Keratinocyte (primary cell): Measurements from ENCODE around the gene ASTL. TPM values are rescaled to one million over a fixed set of nuclear protein-coding genes. Genes with fewer than 3 reads are reported as not detected.

Experiments used
- DNase-seq: peaks from one replicate; pipeline ENCODE4 v3.0.0-alpha.2; 2011; ENCODE audit warnings: low read depth, missing footprints, low spot score
- FAIRE-seq: peaks from 2 replicates; lab custom pipeline; 2011; peaks lifted over from hg19 to GRCh38; lab: Jason Lieb, UNC
- H2AFZ ChIP-seq: 2 replicates; pipeline ENCODE4 v1.6.0; 2012; ENCODE audit warnings: low read length, control low read depth, inconsistent platforms; ENCODE audit not compliant: control insufficient read depth
- H3K27ac ChIP-seq: 2 replicates; pipeline ENCODE4 v1.5.1; 2011; ENCODE audit warnings: low read length; ENCODE audit not compliant: control insufficient read depth, insufficient read depth
- H3K27me3 ChIP-seq: 3 replicates; pipeline ENCODE4 v1.6.0; 2011; ENCODE audit warnings: low read length; ENCODE audit not compliant: control insufficient read depth, insufficient read depth; ENCODE audit errors: extremely low read depth
- H3K36me3 ChIP-seq, 2 experiments: 2 replicates in 1 of 2; 3 replicates in 1 of 2; pipeline ENCODE4 v1.5.1; 2011; ENCODE audit warnings: low read length in 2 of 2, mild to moderate bottlenecking in 1 of 2; ENCODE audit not compliant: control insufficient read depth in 2 of 2, insufficient read depth in 2 of 2; ENCODE audit errors: extremely low read depth in 1 of 2
- H3K4me1 ChIP-seq: 3 replicates; pipeline ENCODE4 v1.5.1; 2011; ENCODE audit warnings: low read length; ENCODE audit not compliant: control insufficient read depth, insufficient read depth; ENCODE audit errors: extremely low read depth
- H3K4me2 ChIP-seq: 3 replicates; pipeline ENCODE4 v1.6.0; 2011; ENCODE audit warnings: low read depth, low read length; ENCODE audit not compliant: control insufficient read depth, insufficient read depth; ENCODE audit errors: extremely low read depth
- H3K4me3 ChIP-seq, 3 experiments: fragments of 200-600 bp in 1 of 3; sonication (generic) in 1 of 3; 2 replicates in 2 of 3; 3 replicates in 1 of 3; pipeline ENCODE4 v1.5.1; 2011 to 2016; ENCODE audit warnings: low read length in 3 of 3, mild to moderate bottlenecking in 3 of 3, control low read depth in 2 of 3, inconsistent platforms in 1 of 3, low read depth in 1 of 3, mixed read lengths in 1 of 3, mixed run types in 1 of 3, moderate library complexity in 1 of 3; ENCODE audit not compliant: control insufficient read depth in 2 of 3, insufficient read depth in 2 of 3; ENCODE audit errors: extremely low read depth in 1 of 3
- H3K79me2 ChIP-seq: 2 replicates; pipeline ENCODE4 v1.6.0; 2012; ENCODE audit warnings: low read length; ENCODE audit not compliant: control insufficient read depth, insufficient read depth
- H3K9ac ChIP-seq: 3 replicates; pipeline ENCODE4 v1.6.0; 2011; ENCODE audit warnings: low read length; ENCODE audit not compliant: control insufficient read depth, insufficient read depth; ENCODE audit errors: extremely low read depth
- H3K9me1 ChIP-seq: 3 replicates; pipeline ENCODE4 v1.6.0; 2011; ENCODE audit warnings: low read length; ENCODE audit not compliant: control insufficient read depth, insufficient read depth; ENCODE audit errors: extremely low read depth
- H3K9me3 ChIP-seq: 2 replicates; pipeline ENCODE4 v1.5.1; 2012; ENCODE audit warnings: low read depth, low read length; ENCODE audit not compliant: control insufficient read depth
- H4K20me1 ChIP-seq: 3 replicates; pipeline ENCODE4 v1.6.0; 2011; ENCODE audit warnings: low read length; ENCODE audit not compliant: control insufficient read depth, insufficient read depth; ENCODE audit errors: extremely low read depth
- EZH2 ChIP-seq: IDR thresholded peaks from one replicate; pipeline ENCODE4 v1.6.1; 2012; ENCODE audit warnings: inconsistent platforms, mild to moderate bottlenecking, low read length, moderate library complexity
- dilution Hi-C: fragments of 300-500 bp; cut with MboI; formaldehyde crosslinking; loops from one replicate; pipeline ENCODE4 v1.7.0; 2020; ENCODE audit warnings: low sequenced_read_pairs; ENCODE audit not compliant: extremely low pct_ligation_motif_present
- polyA plus RNA-seq, 5 experiments: library from polyadenylated mRNA; depleted of rRNA in 3 of 5; stranded (reverse) in 3 of 5; stranded (forward) in 1 of 5; unstranded in 1 of 5; fragments of >200 nt; gene quantifications; 1 replicate in 1 of 5; 2 replicates in 3 of 5; 3 replicates in 1 of 5; pipeline versions ENCODE4 v1.2.1 to v1.2.3, GENCODE V29; 2011 to 2012; ENCODE audit warnings: missing spikeins in 2 of 5, low read depth in 1 of 5, low replicate concordance in 1 of 5
- TF ChIP-seq, protein P1 (sequence below), 3 experiments: IDR thresholded peaks in 1 of 3; conservative IDR thresholded peaks in 1 of 3; optimal IDR thresholded peaks in 1 of 3; 2 replicates in 2 of 3; 3 replicates in 1 of 3; pipeline versions ENCODE3 to v1.5.1; 2011; ENCODE audit warnings: low read length in 3 of 3, mild to moderate bottlenecking in 3 of 3, moderate library complexity in 2 of 3, control low read depth in 1 of 3, inconsistent platforms in 1 of 3; ENCODE audit not compliant: insufficient read depth in 2 of 3; ENCODE audit errors: extremely low read depth in 1 of 3

The ASTL gene
- polyA plus RNA-seq, 1 donor (not counting 4 experiments of a cell fraction or from before 2014, with no cell fraction given), result not detected

- peaks cover 17% of the 10 kb centered on the region for H3K27me3 ChIP-seq
Observed at GRCh38 chr2:96090196-96090926, 47.9 kb downstream of the ASTL start.

GRCh38 chr2:96089356-96090195 lies 48.7 kb downstream of the ASTL start:
- dilution Hi-C loops, result no loop called here
- Histone ChIP-seq H3K36me3 (no peaks in the 10 kb centered on the region), H3K4me1 (peaks cover 8% of the 10 kb centered on the region), H3K9me1 (no peaks in the 10 kb centered on the region), H3K27ac (no peak overlapping the region), H2AFZ (no peak overlapping the region), H3K9me3 (no peaks in the 10 kb centered on the region), H3K79me2 (no peaks in the 10 kb centered on the region), H3K4me3 (no peak overlapping the region), H4K20me1 (no peaks in the 10 kb centered on the region), H3K9ac (no peak overlapping the region), H3K4me2 (no peak overlapping the region), H3K27me3 (peaks cover 17% of the 10 kb centered on the region)
- TF ChIP-seq, protein P1, sequence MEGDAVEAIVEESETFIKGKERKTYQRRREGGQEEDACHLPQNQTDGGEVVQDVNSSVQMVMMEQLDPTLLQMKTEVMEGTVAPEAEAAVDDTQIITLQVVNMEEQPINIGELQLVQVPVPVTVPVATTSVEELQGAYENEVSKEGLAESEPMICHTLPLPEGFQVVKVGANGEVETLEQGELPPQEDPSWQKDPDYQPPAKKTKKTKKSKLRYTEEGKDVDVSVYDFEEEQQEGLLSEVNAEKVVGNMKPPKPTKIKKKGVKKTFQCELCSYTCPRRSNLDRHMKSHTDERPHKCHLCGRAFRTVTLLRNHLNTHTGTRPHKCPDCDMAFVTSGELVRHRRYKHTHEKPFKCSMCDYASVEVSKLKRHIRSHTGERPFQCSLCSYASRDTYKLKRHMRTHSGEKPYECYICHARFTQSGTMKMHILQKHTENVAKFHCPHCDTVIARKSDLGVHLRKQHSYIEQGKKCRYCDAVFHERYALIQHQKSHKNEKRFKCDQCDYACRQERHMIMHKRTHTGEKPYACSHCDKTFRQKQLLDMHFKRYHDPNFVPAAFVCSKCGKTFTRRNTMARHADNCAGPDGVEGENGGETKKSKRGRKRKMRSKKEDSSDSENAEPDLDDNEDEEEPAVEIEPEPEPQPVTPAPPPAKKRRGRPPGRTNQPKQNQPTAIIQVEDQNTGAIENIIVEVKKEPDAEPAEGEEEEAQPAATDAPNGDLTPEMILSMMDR (optimal IDR thresholded peaks at IDR 0.05 in 1 of 3, IDR thresholded peaks at IDR 0.05 in 1 of 3, conservative IDR thresholded peaks at IDR 0.05 in 1 of 3; ENCODE audit: extremely low read depth in 1 of 3, insufficient read depth in 2 of 3, low read length in 3 of 3), result no peak
- no peak for TF ChIP-seq EZH2
- DNase-seq (no peak), FAIRE-seq (no peak)

More at GRCh38 chr2:96090196-96090926, 47.9 kb downstream of the ASTL start:
- H3K27ac ChIP-seq, result no peak overlapping the region
- dilution Hi-C loops, result no loop called here
- no peaks in the 10 kb centered on the region for H3K36me3 ChIP-seq
- no peaks in the 10 kb centered on the region for H4K20me1 ChIP-seq
- no peak for DNase-seq
- peaks cover 8% of the 10 kb centered on the region for H3K4me1 ChIP-seq
- no peak overlapping the region for H3K4me3 ChIP-seq
- H3K79me2 ChIP-seq, result no peaks in the 10 kb centered on the region
- no peak for FAIRE-seq
- no peak overlapping the region for H3K9ac ChIP-seq
- no peaks in the 10 kb centered on the region for H3K9me1 ChIP-seq
- TF ChIP-seq, protein P1 (optimal IDR thresholded peaks at IDR 0.05 in 1 of 3, IDR thresholded peaks at IDR 0.05 in 1 of 3, conservative IDR thresholded peaks at IDR 0.05 in 1 of 3; ENCODE audit: extremely low read depth in 1 of 3, insufficient read depth in 2 of 3, low read length in 3 of 3), result no peak
- TF ChIP-seq EZH2, result no peak
- no peak overlapping the region for H2AFZ ChIP-seq
- H3K9me3 ChIP-seq, result no peaks in the 10 kb centered on the region
- H3K4me2 ChIP-seq, result no peak overlapping the region
